DOHH2 (cell line): Measurements from ENCODE around the gene GASK1A.

ENCODE experiments used
- H3F3A ChIP-seq: fragments of 200-600 bp; sonication (generic), shearing (Covaris generic); 2 replicates; pipeline ENCODE4 v1.6.0; 2016; ENCODE audit warnings: antibody characterized with exemption, mild to moderate bottlenecking; ENCODE audit not compliant: control insufficient read depth, insufficient read depth
- H3K27ac ChIP-seq: fragments of 200-600 bp; sonication (generic); 2 replicates; pipeline ENCODE4 v1.5.1; 2014; ENCODE audit warnings: low read depth, mild to moderate bottlenecking, low read length, moderate library complexity
- H3K27me3 ChIP-seq: fragments of 200-600 bp; sonication (generic); 2 replicates; pipeline ENCODE4 v1.6.1; 2014; ENCODE audit warnings: mild to moderate bottlenecking, low read length, mixed read lengths; ENCODE audit not compliant: control insufficient read depth
- H3K36me3 ChIP-seq: fragments of 200-600 bp; sonication (generic); 2 replicates; pipeline ENCODE4 v1.6.1; 2014; ENCODE audit warnings: mild to moderate bottlenecking, low read length, moderate library complexity, mixed read lengths; ENCODE audit not compliant: control insufficient read depth
- H3K4me1 ChIP-seq: fragments of 200-600 bp; sonication (generic); 2 replicates; pipeline ENCODE4 v1.6.1; 2014; ENCODE audit warnings: mild to moderate bottlenecking, low read length, mixed read lengths; ENCODE audit not compliant: control insufficient read depth
- H3K4me2 ChIP-seq: fragments of 200-600 bp; sonication (generic); 2 replicates; pipeline ENCODE4 v1.6.0; 2014; ENCODE audit warnings: mild to moderate bottlenecking, low read length, moderate library complexity
- H3K4me3 ChIP-seq: fragments of 200-600 bp; sonication (generic); 2 replicates; pipeline ENCODE4 v1.5.1; 2014; ENCODE audit warnings: mild to moderate bottlenecking, low read length, mixed read lengths
- H3K79me2 ChIP-seq: fragments of 200-600 bp; sonication (generic); 2 replicates; pipeline ENCODE4 v1.6.1; 2014; ENCODE audit warnings: mild to moderate bottlenecking, low read length, mixed read lengths; ENCODE audit not compliant: control insufficient read depth
- H3K9me2 ChIP-seq: fragments of 200-600 bp; sonication (generic); replicated peaks from 2 replicates; pipeline ENCODE4 v1.6.1; 2014; ENCODE audit warnings: mild to moderate bottlenecking, low read length, mixed read lengths; ENCODE audit not compliant: control insufficient read depth
- H3K9me3 ChIP-seq: fragments of 200-600 bp; sonication (generic); 2 replicates; pipeline ENCODE4 v1.6.1; 2014; ENCODE audit warnings: antibody characterized with exemption, low read length, mixed read lengths; ENCODE audit not compliant: control insufficient read depth, insufficient read depth
- H4K20me1 ChIP-seq: fragments of 200-600 bp; sonication (generic); 2 replicates; pipeline ENCODE4 v1.6.0; 2014; ENCODE audit warnings: low read depth, mild to moderate bottlenecking, antibody characterized with exemption, low read length, moderate library complexity; ENCODE audit not compliant: control insufficient read depth, insufficient read depth
- CTCF ChIP-seq: fragments of 200-600 bp; sonication (generic); IDR thresholded peaks from one replicate; pipeline ENCODE4 v1.5.1; 2014; ENCODE audit warnings: antibody characterized with exemption, mild to moderate bottlenecking, low read depth, low read length; ENCODE audit not compliant: poor library complexity, severe bottlenecking
- EZH2phosphoT487 ChIP-seq: fragments of 200-600 bp; sonication (generic); IDR thresholded peaks from 2 replicates; pipeline ENCODE4 v1.6.1; 2017; ENCODE audit warnings: borderline replicate concordance, mild to moderate bottlenecking, antibody characterized with exemption, low read length, moderate library complexity, mixed read lengths

The GASK1A gene

GRCh38 chr3:43073836-43074220 is 94.7 kb downstream of the GASK1A start:
- Histone ChIP-seq H3K9me3 (no peaks in the 10 kb centered on the region), H3K9me2 (no peaks in the 10 kb centered on the region), H3K4me1 (no peaks in the 10 kb centered on the region), H3K27me3 (no peaks in the 10 kb centered on the region), H3K79me2 (no peaks in the 10 kb centered on the region), H3K36me3 (no peaks in the 10 kb centered on the region), H3K4me3 (no peak overlapping the region), H4K20me1 (no peaks in the 10 kb centered on the region), H3K4me2 (no peak overlapping the region), H3F3A (no peaks in the 10 kb centered on the region), H3K27ac (no peak overlapping the region)
- no peak for TF ChIP-seq EZH2phosphoT487
- no peak for TF ChIP-seq CTCF

- Histone ChIP-seq H3K27ac (no peak overlapping the region), H3K9me2 (no peaks in the 10 kb centered on the region), H3K79me2 (no peaks in the 10 kb centered on the region), H3K4me1 (no peaks in the 10 kb centered on the region), H3K4me2 (no peak overlapping the region), H3K9me3 (no peaks in the 10 kb centered on the region), H4K20me1 (no peaks in the 10 kb centered on the region), H3F3A (no peaks in the 10 kb centered on the region), H3K36me3 (no peaks in the 10 kb centered on the region), H3K27me3 (no peaks in the 10 kb centered on the region), H3K4me3 (no peak overlapping the region)
- no peak for TF ChIP-seq EZH2phosphoT487
Measured at GRCh38 chr3:43074482-43074881, 95.4 kb downstream of the GASK1A start.

GRCh38 chr3:43074901-43075689 is 96.0 kb downstream of the GASK1A start:
- Histone ChIP-seq H3K27me3 (no peaks in the 10 kb centered on the region), H3F3A (no peaks in the 10 kb centered on the region), H3K4me2 (no peak overlapping the region), H3K27ac (no peak overlapping the region), H4K20me1 (no peaks in the 10 kb centered on the region), H3K36me3 (no peaks in the 10 kb centered on the region), H3K79me2 (no peaks in the 10 kb centered on the region), H3K9me2 (no peaks in the 10 kb centered on the region), H3K4me3 (no peak overlapping the region), H3K9me3 (peaks cover 3% of the 10 kb centered on the region; the same call in 1 of the 2 replicates), H3K4me1 (no peaks in the 10 kb centered on the region)
- TF ChIP-seq EZH2phosphoT487 (no peak), CTCF (no peak)

- no peak overlapping the region for H3K4me2 ChIP-seq
- no peak overlapping the region for H3K27ac ChIP-seq
Measured at GRCh38 chr3:43075904-43076661, 97.0 kb downstream of the GASK1A start.

More at GRCh38 chr3:43075904-43076661, 97.0 kb downstream of the GASK1A start:
- no peak overlapping the region for H3K4me3 ChIP-seq
- H3K9me2 ChIP-seq: no peaks in the 10 kb centered on the region
- no peaks in the 10 kb centered on the region for H3K79me2 ChIP-seq
- no peaks in the 10 kb centered on the region for H3K4me1 ChIP-seq
- no peaks in the 10 kb centered on the region for H4K20me1 ChIP-seq
- peaks cover 4% of the 10 kb centered on the region; the same call in 1 of the 2 replicates for H3K9me3 ChIP-seq
- H3K36me3 ChIP-seq: no peaks in the 10 kb centered on the region
- no peaks in the 10 kb centered on the region for H3F3A ChIP-seq
- TF ChIP-seq CTCF (no peak), EZH2phosphoT487 (no peak)
- no peaks in the 10 kb centered on the region for H3K27me3 ChIP-seq
